Tibial nerve (tissue), 4 donors: ENCODE measurements around the gene PTPN5. TPM values are rescaled to one million over a fixed set of nuclear protein-coding genes. Genes with fewer than 3 reads are reported as not detected.
"Not testable (repeated sequence)": the region's sequence is repeated elsewhere in the genome, so short reads cannot be mapped to it uniquely, and the experiment has no call there.

Experiments used
- DNase-seq, 2 donors: peaks; one replicate each; pipeline ENCODE4 v3.0.0-alpha.2; 2019; ENCODE audit warnings: low spot score in 2 of 2
- H3K27ac ChIP-seq, 4 donors: fragments of 200-600 bp; sonication (generic) in 3 of 4; one replicate each; pipeline ENCODE4 v1.5.1; 2017 to 2019; ENCODE audit warnings: mild to moderate bottlenecking in 1 of 4
- H3K27me3 ChIP-seq, 2 donors: fragments of 200-600 bp; sonication (generic) in 1 of 2; one replicate each; pipeline versions ENCODE4 v1.5.1 to v1.6.0; 2017 to 2019
- H3K36me3 ChIP-seq, 3 donors: fragments of 200-600 bp; sonication (generic); one replicate each; pipeline ENCODE4 v1.5.1; 2018 to 2019
- H3K4me1 ChIP-seq, 4 donors: fragments of 200-600 bp; sonication (generic) in 3 of 4; one replicate each; pipeline ENCODE4 v1.5.1; 2017 to 2019
- H3K4me3 ChIP-seq, 4 donors: fragments of 200-600 bp; sonication (generic) in 3 of 4; one replicate each; pipeline ENCODE4 v1.5.1; 2017 to 2019; ENCODE audit warnings: mild to moderate bottlenecking in 1 of 4, moderate library complexity in 1 of 4
- H3K9me3 ChIP-seq, 4 donors: fragments of 200-600 bp; sonication (generic) in 3 of 4; one replicate each; pipeline ENCODE4 v1.5.1; 2017 to 2019
- CTCF ChIP-seq, 5 experiments: fragments of 200-600 bp in 3 of 5; fragments of 450-650 bp in 2 of 5; sonication (generic) in 3 of 5; IDR thresholded peaks; one replicate each; pipeline ENCODE4 v1.5.1; 2016 to 2019; ENCODE audit warnings: antibody characterized with exemption in 5 of 5, mild to moderate bottlenecking in 3 of 5, moderate library complexity in 2 of 5
- EP300 ChIP-seq, 2 donors: sonication (generic); formaldehyde crosslinking; IDR thresholded peaks; one replicate each; pipeline ENCODE4 v1.6.1; 2017; ENCODE audit warnings: antibody characterized with exemption in 2 of 2, mild to moderate bottlenecking in 1 of 2
- POLR2A ChIP-seq, 2 donors: fragments of 450-650 bp; IDR thresholded peaks; one replicate each; pipeline ENCODE4 v1.6.1; 2017; ENCODE audit warnings: antibody characterized with exemption in 2 of 2, mild to moderate bottlenecking in 2 of 2, moderate library complexity in 2 of 2
- WGBS, 2 donors: methylation state at CpG; one replicate each; pipeline ENCODE4 v1.1.5; 2018; 5-methylcytosine and 5-hydroxymethylcytosine counted together
- total RNA-seq, 4 donors: library from RNA; depleted of rRNA; stranded (reverse); fragments of >200 nt; gene quantifications; one replicate each; pipeline ENCODE4 v1.1.0, GENCODE V29; 2016

The PTPN5 gene
- total RNA-seq, 4 donors from 2014 or later: 1.2 to 18.8 (median 15.1) TPM

- H3K27me3 ChIP-seq: no peaks in the 10 kb centered on the region
- H3K36me3 ChIP-seq: peaks cover 0 to 27% (median 0%) of the 10 kb centered on the region in 3 donors
- no peaks in the 10 kb centered on the region for H3K9me3 ChIP-seq
- 5 to 9% methylated on average over 9 of the region's 9 CpGs for WGBS, 2 donors
- DNase-seq: no peak
- H3K4me1 ChIP-seq: peaks cover 0 to 26% (median 7%) of the 10 kb centered on the region in 4 donors
- H3K4me3 ChIP-seq: peak overlapping the region; percentile 70 to 97 (median 82)
- TF ChIP-seq EP300 (IDR thresholded peaks at IDR 0.05) (no peak), CTCF (IDR thresholded peaks at IDR 0.05) (no peak), POLR2A (IDR thresholded peaks at IDR 0.05) (no peak)
- peak overlapping the region; percentile 84 to 96 (median 92) for H3K27ac ChIP-seq
Observed at GRCh38 chr11:18699269-18699596, 92.4 kb downstream of the PTPN5 start.

GRCh38 chr11:18698341-18699268 lies 93.0 kb downstream of the PTPN5 start, which contains the start of gene TMEM86A:
Gene TMEM86A (plus strand): TSS chr11:18698779. CDS start chr11:18698887, 108 bp downstream.
- peak; percentile 93 to 94 for DNase-seq
- 1% methylated on average over 32 to 81 of the region's 98 CpGs for WGBS, 2 donors
- TF ChIP-seq CTCF (IDR thresholded peaks at IDR 0.05) (peak in 1 of 5 experiments; percentile 25), EP300 (IDR thresholded peaks at IDR 0.05) (peak in 1 of 2 donors; percentile 74), POLR2A (IDR thresholded peaks at IDR 0.05) (peak; percentile 80 to 89)
- Histone ChIP-seq H3K9me3 (no peaks in the 10 kb centered on the region), H3K4me3 (peak within 1 kb of the TSS; percentile 70 to 97 (median 82)), H3K4me1 (peaks cover 0 to 26% (median 7%) of the 10 kb centered on the region in 4 donors), H3K36me3 (peaks cover 0 to 27% (median 0%) of the 10 kb centered on the region in 3 donors), H3K27ac (peak within 1 kb of the TSS; percentile 84 to 96 (median 92)), H3K27me3 (no peaks in the 10 kb centered on the region)

GRCh38 chr11:18697576-18697975 lies 94.0 kb downstream of the PTPN5 start:
- Histone ChIP-seq H3K27ac (peak overlapping the region in 2 of 4 donors; percentile 90 to 95), H3K4me1 (peaks cover 0 to 26% (median 7%) of the 10 kb centered on the region in 4 donors), H3K4me3 (no peak overlapping the region), H3K9me3 (no peaks in the 10 kb centered on the region), H3K36me3 (peaks cover 0 to 18% (median 0%) of the 10 kb centered on the region in 3 donors), H3K27me3 (no peaks in the 10 kb centered on the region)
- 82 to 86% methylated on average over 4 of the region's 4 CpGs for WGBS, 2 donors
- no peak for TF ChIP-seq POLR2A (IDR thresholded peaks at IDR 0.05)
- no peak for DNase-seq

- DNase-seq: no peak
- H3K4me3 ChIP-seq: no peak overlapping the region
- peaks cover 0 to 26% (median 7%) of the 10 kb centered on the region in 4 donors for H3K4me1 ChIP-seq
- TF ChIP-seq CTCF (IDR thresholded peaks at IDR 0.05) (no peak), POLR2A (IDR thresholded peaks at IDR 0.05) (no peak), EP300 (IDR thresholded peaks at IDR 0.05) (no peak)
- H3K9me3 ChIP-seq: no peaks in the 10 kb centered on the region
- no peaks in the 10 kb centered on the region for H3K27me3 ChIP-seq
- H3K36me3 ChIP-seq: peaks cover 0 to 9% (median 0%) of the 10 kb centered on the region in 3 donors
- 88 to 91% methylated on average over 2 of the region's 2 CpGs for WGBS, 2 donors
- H3K27ac ChIP-seq: no peak overlapping the region
Observed at GRCh38 chr11:18696638-18697225, 94.9 kb downstream of the PTPN5 start.

GRCh38 chr11:18692941-18693760 lies 98.4 kb downstream of the PTPN5 start:
- Histone ChIP-seq H3K4me1 (peaks cover 0 to 5% (median 2%) of the 10 kb centered on the region in 4 donors), H3K27me3 (no peaks in the 10 kb centered on the region), H3K36me3 (no peaks in the 10 kb centered on the region), H3K27ac (no peak overlapping the region), H3K4me3 (no peak overlapping the region), H3K9me3 (no peaks in the 10 kb centered on the region)
- 62 to 66% methylated on average over 9 of the region's 9 CpGs for WGBS, 2 donors
- TF ChIP-seq EP300 (IDR thresholded peaks at IDR 0.05): no peak
- TF ChIP-seq POLR2A (IDR thresholded peaks at IDR 0.05): no peak
- no peak for TF ChIP-seq CTCF (IDR thresholded peaks at IDR 0.05)
- DNase-seq: no peak

- not testable (repeated sequence) for H3K4me3 ChIP-seq, DNase-seq, H3K4me1 ChIP-seq, H3K36me3 ChIP-seq, H3K27me3 ChIP-seq, H3K27ac ChIP-seq, H3K9me3 ChIP-seq
- 73 to 83% methylated on average over 4 of the region's 4 CpGs for WGBS, 2 donors
Observed at GRCh38 chr11:18691467-18692140, 100.0 kb downstream of the PTPN5 start.
